Neural cell (in vitro differentiated cells): Measurements from ENCODE around the gene UNC5CL.

Experiments used
- CTCF ChIP-seq: fragments of 450-650 bp; IDR thresholded peaks from 2 replicates; pipeline ENCODE4 v1.5.1; 2014; ENCODE audit warnings: antibody characterized with exemption, mild to moderate bottlenecking, moderate library complexity; ENCODE audit not compliant: poor library complexity, severe bottlenecking
- MXI1 ChIP-seq: fragments of 450-650 bp; conservative IDR thresholded peaks from 2 replicates; pipeline ENCODE4 v1.6.1; 2014; ENCODE audit warnings: antibody characterized with exemption, mild to moderate bottlenecking; ENCODE audit not compliant: poor library complexity, severe bottlenecking
- POLR2AphosphoS5 ChIP-seq: IDR thresholded peaks from 2 replicates; pipeline ENCODE4 v1.6.1; 2012
- REST ChIP-seq: IDR thresholded peaks from 2 replicates; pipeline ENCODE4 v1.6.1; 2012; ENCODE audit warnings: borderline replicate concordance
- SMC3 ChIP-seq: fragments of 450-650 bp; conservative IDR thresholded peaks from 2 replicates; pipeline ENCODE4 v1.6.1; 2014; ENCODE audit warnings: antibody characterized with exemption, mild to moderate bottlenecking, moderate library complexity; ENCODE audit not compliant: poor library complexity

- TF ChIP-seq CTCF (no peak), SMC3 (no peak), MXI1 (no peak), POLR2AphosphoS5 (no peak), REST (no peak)
Observed at GRCh38 chr6:41055149-41055548, 16.1 kb upstream of the UNC5CL start.
